ENCODE results near the gene GSDMA. TPM values are rescaled to one million over a fixed set of nuclear protein-coding genes. Genes with fewer than 3 reads are reported as not detected.

Gene GSDMA
- total and polyA plus RNA-seq, 10 of the 15 experiments (the other 5 are each of a cell fraction or from before 2014, with no cell fraction given), result 0.04 to 0.11 TPM; not detected in 8

- H3K9ac ChIP-seq (ENCODE audit: control insufficient read depth, insufficient read depth, low read length), result no peak overlapping the region
- no peak overlapping the region for H2AFZ ChIP-seq (ENCODE audit: control insufficient read depth, low read depth, low read length)
- POLR2A ChIA-PET, result no interaction called here
- no peaks in the 10 kb centered on the region for H3K79me2 ChIP-seq (ENCODE audit: control insufficient read depth, insufficient read depth, low read length)
- CTCF ChIA-PET, result no interaction called here
- DNase-seq (ENCODE audit: low read depth, low spot score), result no peak
- no peak overlapping the region for H3K27ac ChIP-seq (ENCODE audit: control insufficient read depth, insufficient read depth)
- H3K27me3 ChIP-seq (replicated peaks in 1 of 2; ENCODE audit: control insufficient read depth in 2 of 2, insufficient read depth in 2 of 2, low read length in 1 of 2), result no peaks in the 10 kb centered on the region
- intact Hi-C loops (cut with micrococcal nuclease; ENCODE audit: unreplicated experiment), result no loop called here
- no peaks in the 10 kb centered on the region for H3K9me3 ChIP-seq (replicated peaks; ENCODE audit: control insufficient read depth, insufficient read depth, low read length)
- no peaks in the 10 kb centered on the region for H3K36me3 ChIP-seq (ENCODE audit: control insufficient read depth in 2 of 2, insufficient read depth in 2 of 2, low read length in 1 of 2)
- H4K20me1 ChIP-seq (ENCODE audit: control insufficient read depth, insufficient read depth), result no peaks in the 10 kb centered on the region
- in situ Hi-C loops (cut with MboI), result no loop called here
- H3K4me1 ChIP-seq (ENCODE audit: control insufficient read depth, insufficient read depth, low read length), result peaks cover 12% of the 10 kb centered on the region
- ATAC-seq, result no peak
- H3K4me3 ChIP-seq, result no peak overlapping the region
- FAIRE-seq, result no peak
- TF ChIP-seq YBX1 (IDR thresholded peaks at IDR 0.05), result no peak
- no peak for TF ChIP-seq ATF7 (IDR thresholded peaks at IDR 0.05; ENCODE audit: low read depth)
- TF ChIP-seq HDGF (IDR thresholded peaks at IDR 0.05), result no peak
- no peak for TF ChIP-seq TCF3 (IDR thresholded peaks at IDR 0.05; ENCODE audit: borderline replicate concordance, insufficient read depth, low read depth, low read length)
- no peak for TF ChIP-seq KDM1A (IDR thresholded peaks at IDR 0.05; ENCODE audit: borderline replicate concordance)
- no peak for TF ChIP-seq ZNF207 (IDR thresholded peaks at IDR 0.05; ENCODE audit: borderline replicate concordance)
- no peak for TF ChIP-seq POLR2AphosphoS5 (IDR thresholded peaks at IDR 0.05; ENCODE audit: low read length)
- no peak for TF ChIP-seq NKRF (conservative IDR thresholded peaks at IDR 0.05)
- TF ChIP-seq ZBTB33 (IDR thresholded peaks at IDR 0.05), result no peak
- no peak for TF ChIP-seq SRF (IDR thresholded peaks at IDR 0.05; ENCODE audit: low read depth in 2 of 2, low read length in 2 of 2)
- no peak for TF ChIP-seq MTA3 (IDR thresholded peaks at IDR 0.05; ENCODE audit: borderline replicate concordance, low read length)
- TF ChIP-seq GABPA (IDR thresholded peaks at IDR 0.05; ENCODE audit: low read depth), result no peak
- no peak for TF ChIP-seq ZNF24 (IDR thresholded peaks at IDR 0.05)
- TF ChIP-seq FOXM1 (IDR thresholded peaks at IDR 0.05; ENCODE audit: low read depth, low read length), result no peak
- no peak for TF ChIP-seq MAX (IDR thresholded peaks at IDR 0.05; ENCODE audit: low read depth, low read length)
- BruUV-seq (replicated peaks), result no TSS peak
- no peak overlapping the region for H3K4me2 ChIP-seq (ENCODE audit: control insufficient read depth, insufficient read depth)
- WGBS (ENCODE audit: insufficient coverage, insufficient replicate concordance, low lambda C conversion rate, missing lambda C conversion rate), result 77% methylated on average over 14 of the region's 16 CpGs
- SMC1A ChIA-PET (ENCODE audit: uncharacterized antibody, unreplicated experiment), result no interaction called here
- RAD21 ChIA-PET (ENCODE audit: unreplicated experiment), result no interaction called here
Observed at GRCh38 chr17:39944393-39944711, 18.5 kb upstream of the GSDMA start.

All from GM12878 (cell line).